ENCODE results near the gene APBB1IP. TPM values are rescaled to one million over a fixed set of nuclear protein-coding genes. Genes with fewer than 3 reads are reported as not detected.
"Not testable (repeated sequence)": the region's sequence is repeated elsewhere in the genome, so short reads cannot be mapped to it uniquely, and the experiment has no call there.

Gene APBB1IP
- total RNA-seq, 4 donors from 2014 or later: 2.6 to 6.2 (median 5.1) TPM

- no peaks in the 10 kb centered on the region for H3K27me3 ChIP-seq
- H3K27ac ChIP-seq (replicated peaks in 1 of 4): no peak overlapping the region
- WGBS: 58% methylated on average over 3 of the region's 3 CpGs
- DNase-seq (ENCODE audit: extremely low spot score): no peak
- TF ChIP-seq POLR2AphosphoS5 (IDR thresholded peaks at IDR 0.05): no peak
- no peak for TF ChIP-seq EP300 (IDR thresholded peaks at IDR 0.05)
- no peak for TF ChIP-seq CTCF (IDR thresholded peaks at IDR 0.05)
- TF ChIP-seq POLR2A (IDR thresholded peaks at IDR 0.05; ENCODE audit: low read depth): no peak
- no peaks in the 10 kb centered on the region for H3K4me1 ChIP-seq
- intact Hi-C loops (cut with DNase I): no loop called here
- H3K4me3 ChIP-seq: no peak overlapping the region
- H3K36me3 ChIP-seq: no peaks in the 10 kb centered on the region
- peaks cover 0 to 1% (median 0%) of the 10 kb centered on the region in 4 donors for H3K9me3 ChIP-seq
These were observed 65.8 kb downstream of the APBB1IP start for GRCh38 chr10:26503911-26504310.

- intact Hi-C loops (cut with DNase I); H3K4me1 ChIP-seq; H3K36me3 ChIP-seq: not testable (repeated sequence)
These were observed 66.3 kb downstream of the APBB1IP start for GRCh38 chr10:26504429-26504828.

GRCh38 chr10:26505491-26505890, 67.3 kb downstream of the APBB1IP start:
- Histone ChIP-seq H3K4me1 (no peaks in the 10 kb centered on the region), H3K27ac (replicated peaks in 1 of 4) (no peak overlapping the region), H3K36me3 (no peaks in the 10 kb centered on the region), H3K9me3 (peaks cover 0 to 6% (median 0%) of the 10 kb centered on the region in 4 donors), H3K4me3 (no peak overlapping the region), H3K27me3 (no peaks in the 10 kb centered on the region)
- intact Hi-C loops (cut with DNase I): no loop called here
- whole genome bisulfite sequencing: 96% methylated on average over 5 of the region's 5 CpGs
- no peak for DNase-seq (ENCODE audit: extremely low spot score)
- TF ChIP-seq POLR2AphosphoS5 (IDR thresholded peaks at IDR 0.05): no peak
- TF ChIP-seq CTCF (IDR thresholded peaks at IDR 0.05): no peak
- no peak for TF ChIP-seq POLR2A (IDR thresholded peaks at IDR 0.05; ENCODE audit: low read depth)
- no peak for TF ChIP-seq EP300 (IDR thresholded peaks at IDR 0.05)

More at GRCh38 chr10:26504429-26504828, 66.3 kb downstream of the APBB1IP start:
- H3K27me3 ChIP-seq; H3K27ac ChIP-seq (replicated peaks in 1 of 4); DNase-seq (ENCODE audit: extremely low spot score); H3K4me3 ChIP-seq; H3K9me3 ChIP-seq: not testable (repeated sequence)
- WGBS: 90% methylated on average over 10 of the region's 10 CpGs

GRCh38 chr10:26506736-26507135, 68.6 kb downstream of the APBB1IP start:
- Histone ChIP-seq H3K36me3 (no peaks in the 10 kb centered on the region), H3K4me3 (no peak overlapping the region), H3K27ac (replicated peaks in 1 of 4) (no peak overlapping the region), H3K9me3 (peaks cover 0 to 6% (median 0%) of the 10 kb centered on the region in 4 donors), H3K4me1 (no peaks in the 10 kb centered on the region), H3K27me3 (no peaks in the 10 kb centered on the region)
- no peak for TF ChIP-seq EP300 (IDR thresholded peaks at IDR 0.05)
- no peak for TF ChIP-seq CTCF (IDR thresholded peaks at IDR 0.05)
- no peak for TF ChIP-seq POLR2A (IDR thresholded peaks at IDR 0.05; ENCODE audit: low read depth)
- no peak for TF ChIP-seq POLR2AphosphoS5 (IDR thresholded peaks at IDR 0.05)
- WGBS: 77% methylated on average over 3 of the region's 3 CpGs
- DNase-seq (ENCODE audit: extremely low spot score): no peak
- intact Hi-C loops (cut with DNase I): no loop called here

GRCh38 chr10:26507441-26507840, 69.3 kb downstream of the APBB1IP start:
- peaks cover 0 to 4% (median 0%) of the 10 kb centered on the region in 4 donors for H3K36me3 ChIP-seq
- H3K27me3 ChIP-seq: no peaks in the 10 kb centered on the region
- no peak for DNase-seq (ENCODE audit: extremely low spot score)
- H3K27ac ChIP-seq (replicated peaks in 1 of 4): no peak overlapping the region
- no peak overlapping the region for H3K4me3 ChIP-seq
- no peaks in the 10 kb centered on the region for H3K4me1 ChIP-seq
- H3K9me3 ChIP-seq: peaks cover 0 to 7% (median 1%) of the 10 kb centered on the region in 4 donors
- intact Hi-C loops (cut with DNase I): no loop called here
- TF ChIP-seq POLR2AphosphoS5 (IDR thresholded peaks at IDR 0.05): no peak
- TF ChIP-seq EP300 (IDR thresholded peaks at IDR 0.05): no peak

GRCh38 chr10:26508016-26508415, 69.9 kb downstream of the APBB1IP start:
- H3K36me3 ChIP-seq: peaks cover 0 to 8% (median 0%) of the 10 kb centered on the region in 4 donors
- 67% methylated on average over 4 of the region's 4 CpGs for WGBS
- H3K27me3 ChIP-seq: no peaks in the 10 kb centered on the region
- DNase-seq (ENCODE audit: extremely low spot score): no peak
- TF ChIP-seq EP300 (IDR thresholded peaks at IDR 0.05) (no peak), POLR2A (IDR thresholded peaks at IDR 0.05; ENCODE audit: low read depth) (no peak), POLR2AphosphoS5 (IDR thresholded peaks at IDR 0.05) (no peak), CTCF (IDR thresholded peaks at IDR 0.05) (no peak)
- H3K4me3 ChIP-seq: no peak overlapping the region
- no peaks in the 10 kb centered on the region for H3K4me1 ChIP-seq
- H3K27ac ChIP-seq (replicated peaks in 1 of 4): no peak overlapping the region
- peaks cover 0 to 13% (median 6%) of the 10 kb centered on the region in 4 donors for H3K9me3 ChIP-seq
- intact Hi-C loops (cut with DNase I): no loop called here

All from esophagus muscularis mucosa (tissue), 4 donors.